ENCODE measurements around the gene SDS.

SDS gene

GRCh38 chr12:113345318-113345717 lies 58.4 kb downstream of the SDS start:
- DNase-seq, result no peak

All from NCI-H1105 (cell line).